ENCODE data around the gene KIF3A. TPM values are rescaled to one million over a fixed set of nuclear protein-coding genes. Genes with fewer than 3 reads are reported as not detected.

KIF3A gene
- total RNA-seq, 4 donors from 2014 or later = 2.2 to 7.6 (median 4.6) TPM

DNA sequence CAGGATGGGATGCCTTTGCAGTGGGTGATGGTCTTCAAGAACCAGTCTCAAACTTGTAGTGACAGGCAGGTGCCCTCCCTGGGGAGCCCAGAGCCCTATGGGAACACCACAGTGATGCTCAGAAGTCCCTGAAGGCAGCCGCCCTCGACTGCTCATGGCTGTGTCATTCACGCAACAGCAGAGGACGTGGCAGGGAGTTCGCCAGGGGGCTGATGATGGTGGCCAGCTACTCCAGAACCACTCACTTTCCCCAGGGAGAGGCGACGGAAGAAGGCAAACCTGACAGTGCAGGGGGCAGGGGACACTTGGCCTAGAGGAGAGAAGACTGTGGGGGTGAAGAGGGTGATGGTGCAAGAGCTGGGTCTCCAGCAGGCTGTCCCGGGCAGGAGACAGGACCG lies 75.3 kb downstream of the KIF3A start:
- Histone ChIP-seq H3K4me1 (no peaks in the 10 kb centered on the region), H3K4me3 (no peak overlapping the region), H3K27me3 (peaks cover 0 to 7% (median 0%) of the 10 kb centered on the region in 4 donors), H3K27ac (no peak overlapping the region), H3K36me3 (no peaks in the 10 kb centered on the region), H3K9me3 (no peaks in the 10 kb centered on the region)
- 81 to 96% methylated on average over 5 to 9 of the region's 9 CpGs for WGBS, 2 donors
- intact Hi-C loops (cut with DNase I) = no loop called here
- no peak for DNase-seq
- TF ChIP-seq, protein P1, sequence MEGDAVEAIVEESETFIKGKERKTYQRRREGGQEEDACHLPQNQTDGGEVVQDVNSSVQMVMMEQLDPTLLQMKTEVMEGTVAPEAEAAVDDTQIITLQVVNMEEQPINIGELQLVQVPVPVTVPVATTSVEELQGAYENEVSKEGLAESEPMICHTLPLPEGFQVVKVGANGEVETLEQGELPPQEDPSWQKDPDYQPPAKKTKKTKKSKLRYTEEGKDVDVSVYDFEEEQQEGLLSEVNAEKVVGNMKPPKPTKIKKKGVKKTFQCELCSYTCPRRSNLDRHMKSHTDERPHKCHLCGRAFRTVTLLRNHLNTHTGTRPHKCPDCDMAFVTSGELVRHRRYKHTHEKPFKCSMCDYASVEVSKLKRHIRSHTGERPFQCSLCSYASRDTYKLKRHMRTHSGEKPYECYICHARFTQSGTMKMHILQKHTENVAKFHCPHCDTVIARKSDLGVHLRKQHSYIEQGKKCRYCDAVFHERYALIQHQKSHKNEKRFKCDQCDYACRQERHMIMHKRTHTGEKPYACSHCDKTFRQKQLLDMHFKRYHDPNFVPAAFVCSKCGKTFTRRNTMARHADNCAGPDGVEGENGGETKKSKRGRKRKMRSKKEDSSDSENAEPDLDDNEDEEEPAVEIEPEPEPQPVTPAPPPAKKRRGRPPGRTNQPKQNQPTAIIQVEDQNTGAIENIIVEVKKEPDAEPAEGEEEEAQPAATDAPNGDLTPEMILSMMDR (IDR thresholded peaks at IDR 0.05) = no peak

DNA sequence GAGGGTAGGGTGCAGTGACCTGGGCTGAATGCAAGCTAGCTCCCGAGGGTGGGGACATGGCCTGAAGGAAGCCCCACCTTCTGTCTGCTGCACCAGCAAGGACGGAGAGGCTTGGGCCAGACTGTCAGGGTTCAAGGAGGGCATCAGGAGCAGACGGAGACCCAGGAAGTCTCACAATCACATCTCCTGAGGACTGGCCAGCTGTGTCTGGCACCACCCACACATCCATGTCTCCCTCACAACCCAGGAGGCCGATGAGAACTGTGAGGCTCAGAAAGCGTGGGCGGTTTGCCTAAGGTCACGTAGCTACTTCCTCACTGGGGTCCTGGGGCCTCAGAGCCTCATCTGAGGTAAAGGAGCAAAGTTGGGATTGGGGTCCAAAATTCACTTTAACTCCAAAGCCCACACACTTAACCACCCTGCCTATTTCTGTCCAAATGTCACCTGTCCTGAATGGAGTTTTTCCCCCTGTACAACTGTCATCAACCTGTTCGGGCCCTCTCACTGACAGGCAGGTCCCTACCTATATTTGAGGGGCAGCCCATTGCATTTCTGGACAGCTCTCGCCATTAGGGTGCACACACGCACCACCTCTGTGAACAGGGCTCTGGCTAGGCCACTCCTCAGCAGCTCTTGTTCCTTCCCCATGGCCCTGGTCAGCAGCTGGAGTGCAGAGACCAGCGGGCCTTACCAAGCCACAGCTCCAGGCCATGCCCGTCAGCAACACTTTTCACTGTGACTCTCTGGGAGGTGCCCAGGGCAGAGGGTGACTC lies 75.9 kb downstream of the KIF3A start:
- WGBS, 2 donors = 71 to 78% methylated on average over 7 to 8 of the region's 12 CpGs
- Histone ChIP-seq H3K36me3 (no peaks in the 10 kb centered on the region), H3K4me3 (no peak overlapping the region), H3K27ac (no peak overlapping the region), H3K27me3 (peaks cover 0 to 13% (median 2%) of the 10 kb centered on the region in 4 donors), H3K4me1 (peaks cover 2 to 5% (median 2%) of the 10 kb centered on the region in 3 donors), H3K9me3 (no peaks in the 10 kb centered on the region)
- TF ChIP-seq, protein P1 (IDR thresholded peaks at IDR 0.05) = no peak
- TF ChIP-seq POLR2A (IDR thresholded peaks at IDR 0.05) = no peak
- DNase-seq = no peak
- intact Hi-C loops (cut with DNase I) = no loop called here

GRCh38 chr5:132659598-132660493 lies 77.5 kb downstream of the KIF3A start:
- no peak for DNase-seq
- H3K27ac ChIP-seq = no peak overlapping the region
- peaks cover 8 to 15% (median 10%) of the 10 kb centered on the region in 3 donors for H3K4me1 ChIP-seq
- H3K4me3 ChIP-seq = no peak overlapping the region
- intact Hi-C loops (cut with DNase I) = no loop called here
- H3K9me3 ChIP-seq = no peaks in the 10 kb centered on the region
- no peaks in the 10 kb centered on the region for H3K36me3 ChIP-seq
- 82 to 85% methylated on average over 14 to 15 of the region's 23 CpGs for WGBS, 2 donors
- TF ChIP-seq, protein P1 (IDR thresholded peaks at IDR 0.05) = no peak
- no peak for TF ChIP-seq POLR2A (IDR thresholded peaks at IDR 0.05)
- H3K27me3 ChIP-seq = peaks cover 0 to 29% (median 7%) of the 10 kb centered on the region in 4 donors

GRCh38 chr5:132658381-132659302 lies 78.7 kb downstream of the KIF3A start:
- Histone ChIP-seq H3K36me3 (no peaks in the 10 kb centered on the region), H3K4me3 (no peak overlapping the region), H3K9me3 (no peaks in the 10 kb centered on the region), H3K4me1 (peaks cover 8 to 15% (median 10%) of the 10 kb centered on the region in 3 donors), H3K27ac (no peak overlapping the region), H3K27me3 (peaks cover 0 to 41% (median 7%) of the 10 kb centered on the region in 4 donors)
- TF ChIP-seq, protein P1 (IDR thresholded peaks at IDR 0.05) = no peak
- no peak for TF ChIP-seq POLR2A (IDR thresholded peaks at IDR 0.05)
- 72 to 90% methylated on average over 4 to 7 of the region's 9 CpGs for WGBS, 2 donors
- no peak for DNase-seq
- intact Hi-C loops (cut with DNase I) = no loop called here

Data from esophagus squamous epithelium (tissue), 5 donors.